Right lobe of liver (tissue), 6 donors: ENCODE data around the gene CAPN14. TPM values are rescaled to one million over a fixed set of nuclear protein-coding genes. Genes with fewer than 3 reads are reported as not detected.

Experiments used
- ATAC-seq, 4 donors: fragments of 200-7000 bp; cut with Tn5 transposase; one replicate each; pipeline ENCODE4 v1.9.1; 2020; ENCODE audit warnings: mild to moderate bottlenecking in 4 of 4, moderate library complexity in 4 of 4
- DNase-seq, 3 donors: peaks; one replicate each; pipeline ENCODE4 v3.0.0-alpha.2; 2020
- H3K27ac ChIP-seq, 3 donors: fragments of 200-600 bp; one replicate each; pipeline ENCODE4 v1.8.0; 2022
- H3K27me3 ChIP-seq, 2 donors: fragments of 200-600 bp; one replicate each; pipeline ENCODE4 v1.8.0; 2022
- H3K36me3 ChIP-seq, 4 donors: fragments of 200-600 bp; sonication (generic) in 1 of 4; one replicate each; pipeline versions ENCODE4 v1.5.1 to v1.8.0; 2017 to 2022; ENCODE audit warnings: control low read depth in 1 of 4
- H3K4me1 ChIP-seq, 4 donors: fragments of 200-600 bp; sonication (generic) in 1 of 4; one replicate each; pipeline versions ENCODE4 v1.5.1 to v1.8.0; 2017 to 2022; ENCODE audit warnings: control low read depth in 1 of 4
- H3K4me3 ChIP-seq, 3 donors: fragments of 200-600 bp; one replicate each; pipeline ENCODE4 v1.8.0; 2022
- H3K9me3 ChIP-seq, 4 donors: fragments of 200-600 bp; sonication (generic) in 1 of 4; one replicate each; pipeline versions ENCODE4 v1.5.1 to v1.8.0; 2017 to 2022; ENCODE audit warnings: control low read depth in 1 of 4
- CTCF ChIP-seq, 4 donors: fragments of 200-600 bp in 3 of 4; fragments of 450-650 bp in 1 of 4; IDR thresholded peaks; one replicate each; pipeline versions ENCODE4 v1.5.1 to v1.8.0; 2016 to 2022; ENCODE audit warnings: antibody characterized with exemption in 4 of 4, mild to moderate bottlenecking in 2 of 4
- POLR2A ChIP-seq: fragments of 450-650 bp; IDR thresholded peaks from one replicate; pipeline ENCODE4 v1.6.1; 2017; ENCODE audit warnings: antibody characterized with exemption, mild to moderate bottlenecking
- WGBS: methylation state at CpG from one replicate; pipeline ENCODE4 v1.1.6; 2018; ENCODE audit warnings: low coverage, low lambda C conversion rate; ENCODE audit not compliant: insufficient coverage; ENCODE audit errors: missing lambda C conversion rate; 5-methylcytosine and 5-hydroxymethylcytosine counted together
- intact Hi-C, 2 donors: fragments of 100-400 bp; cut with DNase I; formaldehyde crosslinking; loops; one replicate each; pipeline versions ENCODE4 v1.11.2 to v1.14.1; 2022
- total RNA-seq, 6 experiments: library from RNA; depleted of rRNA in 2 of 6; stranded (reverse); fragments of >200 nt in 2 of 6; fragmentation: NEBNext Ultra II Directional in 3 of 6; extraction: Animal tissue kit (Norgen Biotek cat#: 25700) in 3 of 6; gene quantifications; one replicate each; pipeline versions ENCODE4 v1.1.0 to v1.2.4, GENCODE V29; 2016 to 2023
- donor health status: DM: no; HTN: yes; CAD: no.
- donor health status: DM: no; HTN: no; CAD: no.
- donor health status: DM: no; HTN: no; CAD: no.
- donor health status: DM: no; HTN: yes; CAD: no.
- donor health status: DM: no; HTN: yes; CAD: no.

The CAPN14 gene
- total RNA-seq, 6 experiments from 2014 or later = 0.12 TPM; not detected in 5

GRCh38 chr2:31200972-31201371, 16.3 kb downstream of the CAPN14 start:
- no peak overlapping the region for H3K27ac ChIP-seq
- intact Hi-C loops = no loop called here
- no peak overlapping the region for H3K4me3 ChIP-seq
- WGBS = 40% methylated on average over 2 of the region's 9 CpGs
- H3K9me3 ChIP-seq = no peaks in the 10 kb centered on the region
- TF ChIP-seq CTCF (IDR thresholded peaks at IDR 0.05) (no peak), POLR2A (no peak)
- DNase-seq = no peak
- H3K36me3 ChIP-seq = no peaks in the 10 kb centered on the region
- H3K4me1 ChIP-seq = no peaks in the 10 kb centered on the region
- no peaks in the 10 kb centered on the region for H3K27me3 ChIP-seq
- ATAC-seq = no peak

- intact Hi-C loops = no loop called here
- no peak overlapping the region for H3K4me3 ChIP-seq
- H3K27me3 ChIP-seq = no peaks in the 10 kb centered on the region
- no peak for ATAC-seq
- no peak overlapping the region for H3K27ac ChIP-seq
- no peak for DNase-seq
- no peak for TF ChIP-seq CTCF (IDR thresholded peaks at IDR 0.05)
- no peak for TF ChIP-seq POLR2A
- 23% methylated on average over 3 of the region's 4 CpGs for WGBS
- no peaks in the 10 kb centered on the region for H3K9me3 ChIP-seq
- no peaks in the 10 kb centered on the region for H3K4me1 ChIP-seq
- H3K36me3 ChIP-seq = no peaks in the 10 kb centered on the region
Measured at GRCh38 chr2:31199206-31199605, 18.1 kb downstream of the CAPN14 start.

GRCh38 chr2:31197669-31198068, 19.6 kb downstream of the CAPN14 start:
- no peaks in the 10 kb centered on the region for H3K4me1 ChIP-seq
- intact Hi-C loops = no loop called here

GRCh38 chr2:31197166-31197565, 20.1 kb downstream of the CAPN14 start:
- ATAC-seq (no peak), DNase-seq (no peak)
- no peaks in the 10 kb centered on the region for H3K27me3 ChIP-seq
- TF ChIP-seq POLR2A (no peak), CTCF (IDR thresholded peaks at IDR 0.05) (no peak)
- H3K9me3 ChIP-seq = no peaks in the 10 kb centered on the region
- WGBS = 54% methylated on average over 2 of the region's 4 CpGs
- H3K36me3 ChIP-seq = no peaks in the 10 kb centered on the region
- H3K4me3 ChIP-seq = no peak overlapping the region
- no peaks in the 10 kb centered on the region for H3K4me1 ChIP-seq
- intact Hi-C loops = no loop called here
- H3K27ac ChIP-seq = no peak overlapping the region

More at GRCh38 chr2:31197669-31198068, 19.6 kb downstream of the CAPN14 start:
- 83% methylated on average over 2 of the region's 2 CpGs for WGBS
- Histone ChIP-seq H3K27ac (no peak overlapping the region), H3K36me3 (no peaks in the 10 kb centered on the region), H3K27me3 (no peaks in the 10 kb centered on the region), H3K4me3 (no peak overlapping the region), H3K9me3 (no peaks in the 10 kb centered on the region)
- DNase-seq = no peak
- no peak for TF ChIP-seq CTCF (IDR thresholded peaks at IDR 0.05)
- TF ChIP-seq POLR2A = no peak
- ATAC-seq = no peak

GRCh38 chr2:31196622-31197021, 20.7 kb downstream of the CAPN14 start:
- H3K4me1 ChIP-seq = no peaks in the 10 kb centered on the region
- no peak overlapping the region for H3K4me3 ChIP-seq
- WGBS = 89% methylated on average over 2 of the region's 2 CpGs
- no peak for DNase-seq
- H3K9me3 ChIP-seq = no peaks in the 10 kb centered on the region
- no peak for ATAC-seq
- H3K36me3 ChIP-seq = no peaks in the 10 kb centered on the region
- TF ChIP-seq POLR2A (no peak), CTCF (IDR thresholded peaks at IDR 0.05) (no peak)
- H3K27ac ChIP-seq = no peak overlapping the region
- no peaks in the 10 kb centered on the region for H3K27me3 ChIP-seq
- intact Hi-C loops = no loop called here
